GM23338 (cell line): Measurements from ENCODE around the gene STAC. TPM values are rescaled to one million over a fixed set of nuclear protein-coding genes. Genes with fewer than 3 reads are reported as not detected.

Experiments
- CREB1 ChIP-seq: fragments of 250-450 bp; sonication (Bioruptor Pico); IDR thresholded peaks from 2 replicates; pipeline ENCODE4 v1.5.0; 2020; ENCODE audit warnings: low read depth, mild to moderate bottlenecking, moderate library complexity
- ETS1 ChIP-seq: IDR thresholded peaks from 2 replicates; pipeline ENCODE4 v1.6.1; 2016; ENCODE audit warnings: antibody characterized with exemption
- EZH2 ChIP-seq: fragments of 200-600 bp; sonication (generic); IDR thresholded peaks from one replicate; pipeline ENCODE4 v1.8.0; 2017; ENCODE audit warnings: antibody characterized with exemption, mild to moderate bottlenecking, low read depth; ENCODE audit not compliant: unreplicated experiment
- EZH2phosphoT487 ChIP-seq: fragments of 200-600 bp; sonication (generic); IDR thresholded peaks from one replicate; pipeline ENCODE4 v1.8.1; 2018; ENCODE audit warnings: antibody characterized with exemption; ENCODE audit not compliant: unreplicated experiment
- NANOG ChIP-seq: IDR thresholded peaks from 2 replicates; pipeline ENCODE4 v1.6.1; 2016; ENCODE audit warnings: antibody characterized with exemption, borderline replicate concordance
- POLR2AphosphoS5 ChIP-seq: IDR thresholded peaks from 2 replicates; pipeline ENCODE4 v1.6.1; 2016; ENCODE audit warnings: antibody characterized with exemption, low read depth
- STAT1 ChIP-seq: IDR thresholded peaks from one replicate; pipeline ENCODE4 v1.6.1; 2016; ENCODE audit warnings: antibody characterized with exemption; ENCODE audit not compliant: unreplicated experiment
- ZNF114 ChIP-seq: fragments of 250-450 bp; sonication (Bioruptor Pico); IDR thresholded peaks from 2 replicates; pipeline ENCODE4 v1.5.0; 2020; ENCODE audit warnings: mild to moderate bottlenecking, moderate library complexity
- ZNF462 ChIP-seq: fragments of 250-450 bp; sonication (Bioruptor Pico); IDR thresholded peaks from 2 replicates; pipeline ENCODE4 v1.5.0; 2020; ENCODE audit warnings: mild to moderate bottlenecking, moderate library complexity
- polyA plus RNA-seq: library from polyadenylated mRNA; unstranded; fragments of >200 nt; fragmentation: Nextera tagmentation; extraction: Ambion mirVana; gene quantifications from 2 replicates; pipeline ENCODE4 v1.2.1, GENCODE V29; 2016
- total RNA-seq: library from RNA; depleted of rRNA; stranded (reverse); fragments of >200 nt; shearing (Covaris generic); gene quantifications from 2 replicates; pipeline ENCODE4 v1.2.3, GENCODE V29; 2014

Gene STAC
- total and polyA plus RNA-seq, 2 experiments from 2014 or later, result 5.6 to 22.9 TPM

- no peak for TF ChIP-seq ZNF462 (CRISPR knock-in tag)
- no peak for TF ChIP-seq CREB1 (CRISPR knock-in tag)
- TF ChIP-seq ETS1, result no peak
- TF ChIP-seq NANOG, result no peak
- no peak for TF ChIP-seq EZH2
- no peak for TF ChIP-seq ZNF114
- TF ChIP-seq EZH2phosphoT487, result no peak
- TF ChIP-seq POLR2AphosphoS5, result no peak
- TF ChIP-seq STAT1, result no peak
Observed at GRCh38 chr3:36433511-36433910, 53.2 kb downstream of the STAC start (continued).
